Activated naive CD4-positive, alpha-beta T cell treated with anti-CD3 and anti-CD28 coated beads, Interleukin-2, amount 50 U/mL, for 16 hours (primary cell): ENCODE results near the gene PTX3.

Experiments
- DNase-seq: peaks from one replicate; pipeline ENCODE4 v3.0.0-alpha.2; 2020

Gene PTX3

DNA sequence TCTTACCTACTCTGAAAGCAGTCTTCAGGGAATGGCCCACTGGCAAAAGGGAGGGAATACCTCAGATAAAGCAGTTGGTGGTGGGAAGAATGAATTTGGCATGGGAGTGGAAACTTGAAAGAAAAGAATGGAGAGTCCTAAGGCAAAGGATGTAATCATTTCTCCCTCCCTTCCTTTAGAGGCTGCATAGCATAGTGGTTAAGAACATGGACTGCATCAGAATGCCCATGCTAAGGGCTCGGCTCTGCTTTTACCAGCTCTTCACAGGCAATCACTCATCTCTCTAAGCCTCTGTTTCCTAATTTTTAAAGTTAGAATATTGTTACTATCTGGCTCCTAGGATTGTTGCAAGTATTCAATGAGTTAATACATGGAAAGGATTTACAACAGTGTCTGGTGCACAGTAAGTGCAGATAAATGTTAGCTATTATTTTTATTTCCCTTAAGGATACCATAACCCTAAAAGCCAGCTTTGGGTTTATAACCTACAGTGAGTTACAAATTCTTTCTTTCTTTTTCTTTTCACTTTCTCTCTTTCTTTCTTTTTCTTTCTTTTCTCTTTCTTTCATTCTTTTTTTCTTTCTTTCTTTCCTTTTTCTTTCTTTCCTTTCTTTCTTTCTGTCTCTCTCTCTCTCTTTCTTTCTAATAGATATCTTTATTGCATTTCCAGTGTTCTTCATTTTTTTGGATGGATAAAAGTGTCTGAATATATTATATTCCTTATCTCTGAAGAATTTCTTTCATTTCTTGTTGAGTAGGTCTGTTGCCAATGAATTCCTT lies 43.0 kb downstream of the PTX3 start:
- no peak for DNase-seq

GRCh38 chr3:157487339-157487738 lies 50.7 kb downstream of the PTX3 start:
- no peak for DNase-seq

DNA sequence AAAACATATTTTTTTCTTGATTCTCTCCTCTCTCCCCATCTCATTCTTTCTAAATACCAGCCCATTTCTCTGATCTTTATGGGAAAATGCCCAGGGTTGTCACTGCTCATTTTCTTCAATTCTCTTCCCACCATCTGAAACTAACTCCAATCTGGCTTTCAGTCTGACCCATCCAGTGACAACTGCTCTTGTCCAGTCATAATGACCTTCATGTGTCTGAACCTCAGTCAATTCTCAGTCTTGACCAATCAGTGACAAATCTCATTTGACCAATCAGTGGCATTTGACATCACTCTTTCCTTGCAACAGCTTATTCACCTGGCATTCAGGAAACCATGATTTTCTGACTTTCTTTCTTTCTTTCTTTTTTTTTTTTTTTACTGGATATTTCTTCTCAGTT lies 51.5 kb downstream of the PTX3 start:
- no peak for DNase-seq

DNA sequence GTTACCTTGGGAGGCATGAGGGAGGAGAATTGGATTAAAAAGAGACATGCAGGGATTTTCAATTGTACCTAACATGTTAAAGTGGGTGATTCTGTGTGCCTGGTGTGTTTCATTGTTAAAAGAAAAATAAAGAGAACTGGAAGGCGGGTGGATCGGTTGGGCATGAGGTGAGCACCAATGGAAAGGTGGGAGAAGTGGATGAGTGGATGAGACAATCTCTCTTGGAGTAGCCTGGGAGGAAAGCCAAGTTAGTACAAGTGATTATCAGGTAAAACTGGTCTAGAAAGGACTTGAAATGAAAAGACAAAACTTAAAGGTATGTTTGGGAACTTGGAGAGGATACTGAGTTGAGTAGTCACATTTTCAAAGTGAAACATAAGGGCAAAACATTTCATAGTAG lies 54.5 kb downstream of the PTX3 start:
- no peak for DNase-seq
